ENCODE measurements around the gene MYH14. TPM values are rescaled to one million over a fixed set of nuclear protein-coding genes. Genes with fewer than 3 reads are reported as not detected.

Gene MYH14
- total and polyA plus RNA-seq, 2 of the 4 experiments (the other 2 are of a cell fraction) = not detected

DNA sequence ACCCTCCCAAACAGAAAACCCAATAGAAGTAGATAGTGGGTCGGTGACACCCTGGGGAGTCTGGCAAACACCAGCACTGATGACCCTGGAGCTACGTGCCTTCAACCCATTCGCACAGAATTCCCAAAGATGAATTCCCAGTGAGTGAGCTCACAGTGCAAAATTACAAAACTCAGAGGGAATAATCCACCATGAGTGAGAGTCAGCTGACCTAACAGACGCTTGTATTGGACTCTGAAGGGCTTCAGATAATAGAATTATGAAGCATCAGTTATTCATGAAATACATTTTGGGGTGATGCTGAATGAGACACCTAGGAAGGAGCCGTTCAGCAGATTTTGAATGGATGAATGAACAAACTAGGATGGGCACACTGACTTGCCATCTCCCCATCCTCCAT lies 85.5 kb downstream of the MYH14 start:
- Histone ChIP-seq H2BK5ac (ENCODE audit: low read depth, low read length, poor library complexity, severe bottlenecking) (no peak overlapping the region), H3K9me1 (ENCODE audit: insufficient read depth, low read length) (no peaks in the 10 kb centered on the region), H3K27ac (ENCODE audit: insufficient read depth, low read length) (no peak overlapping the region), H4K20me1 (ENCODE audit: insufficient read depth, low read length) (no peaks in the 10 kb centered on the region), H3K4me1 (ENCODE audit: control insufficient read depth, insufficient read depth, low read length) (no peaks in the 10 kb centered on the region), H3K23ac (ENCODE audit: low read depth, low read length) (no peak overlapping the region), H2BK120ac (ENCODE audit: low read depth, low read length) (no peak overlapping the region), H3K18ac (ENCODE audit: low read depth, low read length) (no peak overlapping the region), H2BK20ac (ENCODE audit: low read depth, low read length) (no peak overlapping the region), H4K91ac (ENCODE audit: insufficient read depth, low read depth, low read length) (no peak overlapping the region), H3K9me3 (ENCODE audit: control insufficient read depth, insufficient read depth, low read length) (peaks cover 24% of the 10 kb centered on the region), H3K36me3 (ENCODE audit: control insufficient read depth, insufficient read depth, low read length) (no peaks in the 10 kb centered on the region), H2AK5ac (ENCODE audit: low read depth, low read length) (no peak overlapping the region), H2AFZ (replicated peaks; ENCODE audit: low read length, poor library complexity) (no peak overlapping the region), H4K8ac (ENCODE audit: low read depth in 2 of 2, low read length in 2 of 2) (no peak overlapping the region), H2AK9ac (replicated peaks; ENCODE audit: low read depth, low read length, poor library complexity) (no peak overlapping the region), H3K27me3 (ENCODE audit: control insufficient read depth, insufficient read depth, low read length) (no peaks in the 10 kb centered on the region), H3K4ac (ENCODE audit: low read depth, low read length) (no peak overlapping the region), H3K14ac (replicated peaks; ENCODE audit: low read depth, low read length) (no peak overlapping the region), H3K56ac (ENCODE audit: extremely low read depth, insufficient read depth, low read length) (no peak overlapping the region), H2BK15ac (ENCODE audit: low read depth, low read length) (no peak overlapping the region), H3K4me3 (ENCODE audit: insufficient read depth, low read depth, low read length) (no peak overlapping the region), H3K4me2 (ENCODE audit: low read depth, low read length) (no peak overlapping the region), H4K5ac (ENCODE audit: low read depth, low read length) (no peak overlapping the region), H3K9ac (ENCODE audit: low read depth, low read length) (no peak overlapping the region), H3K79me1 (ENCODE audit: low read depth in 1 of 2, low read length in 2 of 2) (no peaks in the 10 kb centered on the region)
- in situ Hi-C loops (cut with MboI; ENCODE audit: low sequenced_read_pairs) (no loop called here), intact Hi-C loops (cut with micrococcal nuclease) (no loop called here), dilution Hi-C loops (cut with HindIII; ENCODE audit: low sequenced_read_pairs, unreplicated experiment) (no loop called here)
- TF ChIP-seq RAD21 (IDR thresholded peaks at IDR 0.05; ENCODE audit: low read length) = no peak
- CTCF ChIA-PET = no interaction called here
- no peak for ATAC-seq (ENCODE audit: low read depth)
- BruUV-seq (replicated peaks) = no TSS peak
- no peak for DNase-seq
- POLR2A ChIA-PET (ENCODE audit: unreplicated experiment) = no interaction called here
- WGBS, 2 experiments (ENCODE audit: extremely low coverage in 2 of 2, insufficient read length in 1 of 2) = no CpG with 5 or more reads among the region's 5 CpGs

All from IMR-90 (cell line).